ENCODE measurements around the gene RNU7-1. TPM values are rescaled to one million over a fixed set of nuclear protein-coding genes. Genes with fewer than 3 reads are reported as not detected.

RNU7-1 gene
- total and polyA plus RNA-seq, 2 of the 4 experiments (the other 2 are of a cell fraction) = not detected

DNA sequence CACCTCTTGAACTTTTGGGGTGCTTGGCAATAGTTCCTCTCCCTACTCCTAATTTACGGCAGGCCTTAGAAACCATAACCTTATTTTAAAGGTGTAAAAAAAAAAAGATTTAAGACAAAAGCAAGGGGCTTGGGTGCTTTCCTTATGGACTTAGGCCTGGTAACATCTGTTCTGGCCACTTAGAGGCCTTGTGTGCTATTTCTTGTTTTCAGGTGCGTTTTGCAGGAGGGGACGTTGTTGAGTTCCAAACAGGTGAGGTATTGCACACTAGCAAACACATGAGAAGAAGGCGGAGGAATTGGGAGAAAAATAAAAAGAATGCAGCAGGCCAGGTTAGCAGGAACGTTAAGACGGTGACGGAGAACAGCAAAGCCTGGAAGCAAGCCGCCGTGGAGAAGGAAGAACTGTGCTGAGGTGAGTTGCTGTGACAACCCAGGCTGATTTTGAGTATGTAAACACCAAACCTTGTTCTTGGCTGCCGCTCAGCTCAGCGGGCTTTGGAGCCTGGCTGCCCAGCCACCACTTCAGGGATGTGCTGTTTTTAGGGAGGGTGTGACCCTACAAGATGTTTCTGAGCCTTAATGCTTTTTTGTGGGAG, 44.4 kb downstream of the RNU7-1 start:
- dilution Hi-C loops (cut with HindIII; ENCODE audit: low sequenced_read_pairs, unreplicated experiment) = no loop called here
- Histone ChIP-seq H4K91ac (ENCODE audit: insufficient read depth, low read depth, low read length) (no peak overlapping the region), H3K23ac (ENCODE audit: low read depth, low read length) (no peak overlapping the region), H3K9ac (ENCODE audit: low read depth, low read length) (no peak overlapping the region), H3K14ac (replicated peaks; ENCODE audit: low read depth, low read length) (no peak overlapping the region), H3K4me1 (ENCODE audit: control insufficient read depth, insufficient read depth, low read length) (no peaks in the 10 kb centered on the region), H2AK9ac (replicated peaks; ENCODE audit: low read depth, low read length, poor library complexity) (no peak overlapping the region), H4K8ac (ENCODE audit: low read depth in 2 of 2, low read length in 2 of 2) (no peak overlapping the region), H2BK15ac (ENCODE audit: low read depth, low read length) (no peak overlapping the region), H3K4me3 (ENCODE audit: insufficient read depth, low read depth, low read length) (no peak overlapping the region), H3K18ac (ENCODE audit: low read depth, low read length) (no peak overlapping the region), H3K56ac (ENCODE audit: extremely low read depth, insufficient read depth, low read length) (no peak overlapping the region), H2BK20ac (ENCODE audit: low read depth, low read length) (no peak overlapping the region), H3K79me1 (ENCODE audit: low read depth in 1 of 2, low read length in 2 of 2) (peaks cover 0 to 3% of the 10 kb centered on the region in 2 experiments; a peak in 2 of 4 replicates), H4K5ac (ENCODE audit: low read depth, low read length) (no peak overlapping the region), H3K4me2 (ENCODE audit: low read depth, low read length) (no peak overlapping the region), H2AFZ (replicated peaks; ENCODE audit: low read length, poor library complexity) (no peak overlapping the region), H3K4ac (ENCODE audit: low read depth, low read length) (no peak overlapping the region), H3K9me1 (ENCODE audit: insufficient read depth, low read length) (no peaks in the 10 kb centered on the region), H3K9me3 (ENCODE audit: control insufficient read depth, insufficient read depth, low read length) (no peaks in the 10 kb centered on the region), H3K27ac (ENCODE audit: insufficient read depth, low read length) (no peak overlapping the region), H2AK5ac (ENCODE audit: low read depth, low read length) (no peak overlapping the region), H3K36me3 (ENCODE audit: control insufficient read depth, insufficient read depth, low read length) (peaks cover 17% of the 10 kb centered on the region), H2BK5ac (ENCODE audit: low read depth, low read length, poor library complexity, severe bottlenecking) (no peak overlapping the region), H3K27me3 (ENCODE audit: control insufficient read depth, insufficient read depth, low read length) (no peaks in the 10 kb centered on the region), H2BK120ac (ENCODE audit: low read depth, low read length) (no peak overlapping the region), H4K20me1 (ENCODE audit: insufficient read depth, low read length) (no peaks in the 10 kb centered on the region)
- 100% methylated on average over 4 of the region's 11 CpGs; no CpG with 5 or more reads in 1 of the 2 experiments for WGBS, 2 experiments (ENCODE audit: extremely low coverage in 2 of 2, insufficient read length in 1 of 2)
- TF ChIP-seq BHLHE40 (IDR thresholded peaks at IDR 0.05; ENCODE audit: low read depth, low read length) (no peak), RAD21 (IDR thresholded peaks at IDR 0.05; ENCODE audit: low read length) (no peak), MXI1 (IDR thresholded peaks at IDR 0.05; ENCODE audit: borderline replicate concordance, low read depth, low read length) (no peak), RCOR1 (IDR thresholded peaks at IDR 0.05; ENCODE audit: insufficient replicate concordance, low read length) (no peak)
- TF ChIP-seq, protein P1, sequence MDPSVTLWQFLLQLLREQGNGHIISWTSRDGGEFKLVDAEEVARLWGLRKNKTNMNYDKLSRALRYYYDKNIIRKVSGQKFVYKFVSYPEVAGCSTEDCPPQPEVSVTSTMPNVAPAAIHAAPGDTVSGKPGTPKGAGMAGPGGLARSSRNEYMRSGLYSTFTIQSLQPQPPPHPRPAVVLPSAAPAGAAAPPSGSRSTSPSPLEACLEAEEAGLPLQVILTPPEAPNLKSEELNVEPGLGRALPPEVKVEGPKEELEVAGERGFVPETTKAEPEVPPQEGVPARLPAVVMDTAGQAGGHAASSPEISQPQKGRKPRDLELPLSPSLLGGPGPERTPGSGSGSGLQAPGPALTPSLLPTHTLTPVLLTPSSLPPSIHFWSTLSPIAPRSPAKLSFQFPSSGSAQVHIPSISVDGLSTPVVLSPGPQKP (IDR thresholded peaks at IDR 0.05; ENCODE audit: borderline replicate concordance, low read depth, low read length) = no peak
- ChIA-PET POLR2A (ENCODE audit: unreplicated experiment) (no interaction called here), CTCF (no interaction called here)
- in situ Hi-C loops (cut with MboI; ENCODE audit: low sequenced_read_pairs) = no loop called here
- ATAC-seq (ENCODE audit: low read depth) = no peak
- intact Hi-C loops (cut with micrococcal nuclease) = no loop called here
- BruUV-seq (replicated peaks) = no TSS peak
- DNase-seq = no peak

Small RNA genes within 50 kb of the gene (microRNA-seq; reads per million reads assigned to microRNA genes)
- gene MIR141 (ENCODE audit: insufficient read depth in 1 of 2, insufficient read length in 1 of 2, unreplicated experiment in 1 of 2) (9.1 to 31.0 reads per million in 2 experiments), gene MIR200C (ENCODE audit: insufficient read depth in 1 of 2, insufficient read length in 1 of 2, unreplicated experiment in 1 of 2) (86.9 to 198 reads per million in 2 experiments), gene RNU7-1 (ENCODE audit: insufficient read depth, insufficient read length) (not detected), gene SCARNA12 (ENCODE audit: insufficient read depth, insufficient read length) (10.3 reads per million, percentile 10 among the genes with 10 or more reads in this experiment)

Small RNA genes within 50 kb of the gene (small RNA-seq; reads per million reads assigned to genes)
- gene MIR141 (1.4 to 41.3 (median 26.4) reads per million in 5 experiments), gene MIR200C (1.1 to 19.8 (median 10.2) reads per million in 5 experiments), gene RNU7-1 (0 reads per million in 5 experiments), gene SCARNA12 (0 to 1.6 (median 1.4) reads per million in 5 experiments)

Other genes with a start within 250 kb of the RNU7-1 start
- gene PIANP, start 243.0 kb upstream of the RNU7-1 start, total RNA-seq (2012; rRNA removed) = under 0.01 and 0.18 TPM in 2 replicates
- 5.4 and 6.8 TPM in 2 replicates for gene PIANP, start 243.0 kb upstream of the RNU7-1 start, polyA plus RNA-seq (2012; rRNA removed)
- 51.4 and 58.8 TPM in 2 replicates for gene COPS7A, start 219.8 kb upstream of the RNU7-1 start, total RNA-seq (2012; rRNA removed)
- gene COPS7A, start 219.8 kb upstream of the RNU7-1 start, polyA plus RNA-seq (2012; rRNA removed) = 135 and 138 TPM in 2 replicates
- gene MLF2, start 190.7 kb upstream of the RNU7-1 start, total RNA-seq (2012; rRNA removed) = 236 and 244 TPM in 2 replicates
- 359 and 403 TPM in 2 replicates for gene MLF2, start 190.7 kb upstream of the RNU7-1 start, polyA plus RNA-seq (2012; rRNA removed)
- gene PTMS, start 177.5 kb upstream of the RNU7-1 start, total RNA-seq (2012; rRNA removed) = 11.4 and 17.2 TPM in 2 replicates
- gene PTMS, start 177.5 kb upstream of the RNU7-1 start, polyA plus RNA-seq (2012; rRNA removed) = 275 and 288 TPM in 2 replicates
- not detected in 2 replicates for gene LAG3, start 171.3 kb upstream of the RNU7-1 start, total RNA-seq (2012; rRNA removed)
- gene LAG3, start 171.3 kb upstream of the RNU7-1 start, polyA plus RNA-seq (2012; rRNA removed) = 0.41 and 0.66 TPM in 2 replicates
- 4.2 and 5.7 TPM in 2 replicates for gene CD4, start 154.3 kb upstream of the RNU7-1 start, total RNA-seq (2012; rRNA removed)
- gene CD4, start 154.3 kb upstream of the RNU7-1 start, polyA plus RNA-seq (2012; rRNA removed) = 15.0 and 15.7 TPM in 2 replicates
- 1.7 and 2.9 TPM in 2 replicates for gene GPR162, start 122.0 kb upstream of the RNU7-1 start, total RNA-seq (2012; rRNA removed)
- gene GPR162, start 122.0 kb upstream of the RNU7-1 start, polyA plus RNA-seq (2012; rRNA removed) = 6.0 and 7.8 TPM in 2 replicates
- 25.8 and 27.8 TPM in 2 replicates for gene P3H3, start 115.4 kb upstream of the RNU7-1 start, total RNA-seq (2012; rRNA removed)
- 83.9 and 90.5 TPM in 2 replicates for gene P3H3, start 115.4 kb upstream of the RNU7-1 start, polyA plus RNA-seq (2012; rRNA removed)
- gene GNB3, start 102.9 kb upstream of the RNU7-1 start, total RNA-seq (2012; rRNA removed) = 0.56 and 0.72 TPM in 2 replicates
- 20.5 and 20.7 TPM in 2 replicates for gene GNB3, start 102.9 kb upstream of the RNU7-1 start, polyA plus RNA-seq (2012; rRNA removed)
- 23.5 and 30.3 TPM in 2 replicates for gene CDCA3, start 92.5 kb upstream of the RNU7-1 start, total RNA-seq (2012; rRNA removed)
- gene CDCA3, start 92.5 kb upstream of the RNU7-1 start, polyA plus RNA-seq (2012; rRNA removed) = 61.0 and 67.5 TPM in 2 replicates
- gene USP5, start 91.7 kb upstream of the RNU7-1 start, total RNA-seq (2012; rRNA removed) = 119 and 125 TPM in 2 replicates
- 67.7 and 69.7 TPM in 2 replicates for gene USP5, start 91.7 kb upstream of the RNU7-1 start, polyA plus RNA-seq (2012; rRNA removed)
- gene TPI1, start 76.3 kb upstream of the RNU7-1 start, total RNA-seq (2012; rRNA removed) = 1,842 and 2,176 TPM in 2 replicates
- gene TPI1, start 76.3 kb upstream of the RNU7-1 start, polyA plus RNA-seq (2012; rRNA removed) = 1,995 and 2,214 TPM in 2 replicates
- 1.1 and 1.3 TPM in 2 replicates for gene SPSB2, start 70.5 kb upstream of the RNU7-1 start, total RNA-seq (2012; rRNA removed)
- gene SPSB2, start 70.5 kb upstream of the RNU7-1 start, polyA plus RNA-seq (2012; rRNA removed) = 4.1 and 4.3 TPM in 2 replicates
- 8.9 and 11.1 TPM in 2 replicates for gene LRRC23, start 39.0 kb upstream of the RNU7-1 start, total RNA-seq (2012; rRNA removed)
- gene LRRC23, start 39.0 kb upstream of the RNU7-1 start, polyA plus RNA-seq (2012; rRNA removed) = 9.2 and 11.4 TPM in 2 replicates
- 20.8 and 28.3 TPM in 2 replicates for gene ENO2, start 29.2 kb upstream of the RNU7-1 start, total RNA-seq (2012; rRNA removed)
- 81.5 and 92.8 TPM in 2 replicates for gene ENO2, start 29.2 kb upstream of the RNU7-1 start, polyA plus RNA-seq (2012; rRNA removed)
- 2.5 and 3.4 TPM in 2 replicates for gene ATN1, start 15.9 kb upstream of the RNU7-1 start, total RNA-seq (2012; rRNA removed)
- gene ATN1, start 15.9 kb upstream of the RNU7-1 start, polyA plus RNA-seq (2012; rRNA removed) = 58.7 and 59.8 TPM in 2 replicates
- gene C12orf57, start 206 bp downstream of the RNU7-1 start, total RNA-seq (2012; rRNA removed) = 197 and 238 TPM in 2 replicates
- 530 and 703 TPM in 2 replicates for gene C12orf57, start 206 bp downstream of the RNU7-1 start, polyA plus RNA-seq (2012; rRNA removed)
- gene PTPN6, start 7.5 kb downstream of the RNU7-1 start, total RNA-seq (2012; rRNA removed) = under 0.01 TPM in 1 of 2 replicates, not detected in the other
- gene PTPN6, start 7.5 kb downstream of the RNU7-1 start, polyA plus RNA-seq (2012; rRNA removed) = 0.14 TPM in 1 of 2 replicates, not detected in the other
- 219 and 240 TPM in 2 replicates for gene PHB2, start 26.8 kb downstream of the RNU7-1 start, total RNA-seq (2012; rRNA removed)
- gene PHB2, start 26.8 kb downstream of the RNU7-1 start, polyA plus RNA-seq (2012; rRNA removed) = 286 and 298 TPM in 2 replicates
- gene EMG1, start 27.1 kb downstream of the RNU7-1 start, total RNA-seq (2012; rRNA removed) = 43.6 and 66.1 TPM in 2 replicates
- gene EMG1, start 27.1 kb downstream of the RNU7-1 start, polyA plus RNA-seq (2012; rRNA removed) = 37.5 and 43.1 TPM in 2 replicates
- 6.4 and 7.0 TPM in 2 replicates for gene LPCAT3, start 74.7 kb downstream of the RNU7-1 start, total RNA-seq (2012; rRNA removed)
- 17.4 and 18.6 TPM in 2 replicates for gene LPCAT3, start 74.7 kb downstream of the RNU7-1 start, polyA plus RNA-seq (2012; rRNA removed)
- gene C1S, start 116.9 kb downstream of the RNU7-1 start, total RNA-seq (2012; rRNA removed) = 34.4 and 49.6 TPM in 2 replicates
- 64.1 and 85.4 TPM in 2 replicates for gene C1S, start 116.9 kb downstream of the RNU7-1 start, polyA plus RNA-seq (2012; rRNA removed)
- gene C1R, start 148.6 kb downstream of the RNU7-1 start, total RNA-seq (2012; rRNA removed) = 19.4 and 38.4 TPM in 2 replicates
- gene C1R, start 148.6 kb downstream of the RNU7-1 start, polyA plus RNA-seq (2012; rRNA removed) = 153 and 165 TPM in 2 replicates
- gene C1RL, start 165.4 kb downstream of the RNU7-1 start, total RNA-seq (2012; rRNA removed) = 7.5 and 9.1 TPM in 2 replicates
- gene C1RL, start 165.4 kb downstream of the RNU7-1 start, polyA plus RNA-seq (2012; rRNA removed) = 12.0 and 12.3 TPM in 2 replicates
- not detected in 2 replicates for gene RBP5, start 185.1 kb downstream of the RNU7-1 start, total RNA-seq (2012; rRNA removed)
- 0.15 TPM in 1 of 2 replicates, not detected in the other for gene RBP5, start 185.1 kb downstream of the RNU7-1 start, polyA plus RNA-seq (2012; rRNA removed)
- gene CLSTN3, start 186.6 kb downstream of the RNU7-1 start, total RNA-seq (2012; rRNA removed) = 4.1 and 5.3 TPM in 2 replicates
- 14.5 and 16.4 TPM in 2 replicates for gene CLSTN3, start 186.6 kb downstream of the RNU7-1 start, polyA plus RNA-seq (2012; rRNA removed)
- gene PEX5, start 245.9 kb downstream of the RNU7-1 start, total RNA-seq (2012; rRNA removed) = 18.3 and 18.6 TPM in 2 replicates
- 13.6 and 14.4 TPM in 2 replicates for gene PEX5, start 245.9 kb downstream of the RNU7-1 start, polyA plus RNA-seq (2012; rRNA removed)

Measured in IMR-90 (cell line).